ENCODE data around the gene BCORL1.
A peak's percentile ranks its signal among the peaks of the same experiment; 100 is the strongest.

The BCORL1 gene

GRCh38 chrX:129982300-129983251 is at the start of gene BCORL1:
TSS of gene BCORL1 (plus strand) at chrX:129982635. CDS start at chrX:130005232, 22,597 bp downstream.
- DNase-seq (ENCODE audit: low read depth in 2 of 2) = peak; percentile 81 to 83

GRCh38 chrX:129932821-129933321 is 49.6 kb upstream of the BCORL1 start:
- no peak for DNase-seq (ENCODE audit: low read depth in 2 of 2)

- no peak for DNase-seq (ENCODE audit: low read depth in 2 of 2)
Observed at GRCh38 chrX:129933700-129934099, 48.7 kb upstream of the BCORL1 start.

GRCh38 chrX:129934461-129934860 is 48.0 kb upstream of the BCORL1 start:
- DNase-seq (ENCODE audit: low read depth in 2 of 2) = no peak

- DNase-seq (ENCODE audit: low read depth in 2 of 2) = no peak
Observed at GRCh38 chrX:129934952-129935351, 47.5 kb upstream of the BCORL1 start.

GRCh38 chrX:129938081-129938480 is 44.4 kb upstream of the BCORL1 start:
- DNase-seq (ENCODE audit: low read depth in 2 of 2) = no peak

- DNase-seq (ENCODE audit: low read depth in 2 of 2) = no peak
Observed at GRCh38 chrX:129939986-129940385, 42.4 kb upstream of the BCORL1 start.

GRCh38 chrX:129940721-129941120 is 41.7 kb upstream of the BCORL1 start:
- DNase-seq (ENCODE audit: low read depth in 2 of 2) = no peak

GRCh38 chrX:129945131-129945530 is 37.3 kb upstream of the BCORL1 start:
- no peak for DNase-seq (ENCODE audit: low read depth in 2 of 2)

- DNase-seq (ENCODE audit: low read depth in 2 of 2) = no peak
Observed at GRCh38 chrX:129953334-129953648, 29.1 kb upstream of the BCORL1 start.

GRCh38 chrX:129953881-129954280 is 28.6 kb upstream of the BCORL1 start:
- DNase-seq (ENCODE audit: low read depth in 2 of 2) = no peak

- no peak for DNase-seq (ENCODE audit: low read depth in 2 of 2)
Observed at GRCh38 chrX:129954804-129955203, 27.6 kb upstream of the BCORL1 start.

GRCh38 chrX:129955682-129956081 is 26.8 kb upstream of the BCORL1 start:
- DNase-seq (ENCODE audit: low read depth in 2 of 2) = no peak

GRCh38 chrX:129956145-129956544 is 26.3 kb upstream of the BCORL1 start:
- no peak for DNase-seq (ENCODE audit: low read depth in 2 of 2)

GRCh38 chrX:129956765-129957164 is 25.7 kb upstream of the BCORL1 start:
- no peak for DNase-seq (ENCODE audit: low read depth in 2 of 2)

GRCh38 chrX:129957241-129958082 is 25.0 kb upstream of the BCORL1 start:
- DNase-seq (ENCODE audit: low read depth in 2 of 2) = no peak

- DNase-seq (ENCODE audit: low read depth in 2 of 2) = no peak
Observed at GRCh38 chrX:129958083-129958465, 24.4 kb upstream of the BCORL1 start.

- no peak for DNase-seq (ENCODE audit: low read depth in 2 of 2)
Observed at GRCh38 chrX:129958814-129959492, 23.5 kb upstream of the BCORL1 start.

GRCh38 chrX:129959493-129959832 is 23.0 kb upstream of the BCORL1 start:
- no peak for DNase-seq (ENCODE audit: low read depth in 2 of 2)

- no peak for DNase-seq (ENCODE audit: low read depth in 2 of 2)
Observed at GRCh38 chrX:129961180-129962083, 21.0 kb upstream of the BCORL1 start.

GRCh38 chrX:129963729-129964128 is 18.7 kb upstream of the BCORL1 start:
- no peak for DNase-seq (ENCODE audit: low read depth in 2 of 2)

All from fibroblast of skin of left quadriceps (primary cell).